Measurements from ENCODE around the gene CDA. TPM values are rescaled to one million over a fixed set of nuclear protein-coding genes. Genes with fewer than 3 reads are reported as not detected.

CDA gene
- total and polyA plus RNA-seq, 2 experiments from 2014 or later: 2.5 to 13.6 TPM

GRCh38 chr1:20636785-20637347, 48.0 kb downstream of the CDA start (continued):
- TF ChIP-seq ZNF462 (CRISPR knock-in tag; IDR thresholded peaks at IDR 0.05): no peak
- no peak for TF ChIP-seq ZNF114 (CRISPR knock-in tag; IDR thresholded peaks at IDR 0.05)
- TF ChIP-seq CTCF (conservative IDR thresholded peaks at IDR 0.05; ENCODE audit: low read depth in 2 of 2): no peak
- no peak for TF ChIP-seq ETS1 (IDR thresholded peaks at IDR 0.05)

- H3K27ac ChIP-seq (ENCODE audit: low read depth): no peak overlapping the region
- H3K4me1 ChIP-seq (ENCODE audit: insufficient read depth): no peaks in the 10 kb centered on the region
- H3K4me3 ChIP-seq: no peak overlapping the region
- DNase-seq (ENCODE audit: low spot score): peak; percentile 81
- no peaks in the 10 kb centered on the region for H3K9me2 ChIP-seq (ENCODE audit: insufficient read depth)
- H3K36me3 Mint-ChIP-seq (ENCODE audit: low read depth): no peaks in the 10 kb centered on the region; the same call in 2 of the 3 replicates
- peaks cover 12% of the 10 kb centered on the region; the same call in 2 of the 3 replicates for H3K4me1 Mint-ChIP-seq
- no peak overlapping the region for H3K4me3 Mint-ChIP-seq
- H2AFZ ChIP-seq: no peak overlapping the region
- no peak overlapping the region for H3K27ac Mint-ChIP-seq
- no peaks in the 10 kb centered on the region for H3K79me2 ChIP-seq (replicated peaks; ENCODE audit: insufficient read depth)
- peak; percentile 81 for ATAC-seq
- H3K9me3 Mint-ChIP-seq: no peaks in the 10 kb centered on the region
- no peaks in the 10 kb centered on the region for H3F3A ChIP-seq (replicated peaks; ENCODE audit: low read depth)
- H3K27me3 ChIP-seq (ENCODE audit: insufficient read depth): no peaks in the 10 kb centered on the region
- no peaks in the 10 kb centered on the region for H3K36me3 ChIP-seq (ENCODE audit: insufficient read depth)
- no peak overlapping the region for H3K4me2 ChIP-seq
- peaks cover 11% of the 10 kb centered on the region for H3K27me3 Mint-ChIP-seq (ENCODE audit: insufficient read depth, low read depth, poor library complexity)
- H4K20me1 ChIP-seq (replicated peaks; ENCODE audit: insufficient read depth): 0 out of 2 replicates have a peak, but pooled peaks cover 2% of the 10 kb centered on the region
- peak; percentile 87 to 92 for TF ChIP-seq CTCF (conservative IDR thresholded peaks at IDR 0.05; ENCODE audit: low read depth in 2 of 2)
Measured at GRCh38 chr1:20640183-20640597, 51.3 kb downstream of the CDA start.

Measured in GM23338 (cell line).